ENCODE measurements around the gene GAGE1.

DNA sequence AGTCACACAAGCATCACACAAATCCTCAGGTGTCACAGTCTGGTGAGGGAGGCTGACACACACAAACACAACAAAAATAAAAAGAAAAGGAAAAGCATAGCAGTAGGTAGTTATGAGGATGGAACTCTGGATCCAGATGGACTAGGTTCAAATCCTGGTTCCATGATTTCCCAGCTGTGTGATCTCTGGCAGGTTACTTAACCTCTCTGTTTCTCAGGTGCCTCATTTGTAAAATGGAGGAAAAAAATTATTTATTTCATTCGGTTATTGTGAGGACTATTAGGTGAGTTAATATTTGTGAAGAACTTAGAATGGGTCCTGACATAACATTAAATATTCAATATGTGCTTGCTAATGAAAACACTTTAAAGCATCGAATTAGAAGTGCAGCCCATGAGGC lies 19.8 kb downstream of the GAGE1 start:
- TF ChIP-seq, protein P1, sequence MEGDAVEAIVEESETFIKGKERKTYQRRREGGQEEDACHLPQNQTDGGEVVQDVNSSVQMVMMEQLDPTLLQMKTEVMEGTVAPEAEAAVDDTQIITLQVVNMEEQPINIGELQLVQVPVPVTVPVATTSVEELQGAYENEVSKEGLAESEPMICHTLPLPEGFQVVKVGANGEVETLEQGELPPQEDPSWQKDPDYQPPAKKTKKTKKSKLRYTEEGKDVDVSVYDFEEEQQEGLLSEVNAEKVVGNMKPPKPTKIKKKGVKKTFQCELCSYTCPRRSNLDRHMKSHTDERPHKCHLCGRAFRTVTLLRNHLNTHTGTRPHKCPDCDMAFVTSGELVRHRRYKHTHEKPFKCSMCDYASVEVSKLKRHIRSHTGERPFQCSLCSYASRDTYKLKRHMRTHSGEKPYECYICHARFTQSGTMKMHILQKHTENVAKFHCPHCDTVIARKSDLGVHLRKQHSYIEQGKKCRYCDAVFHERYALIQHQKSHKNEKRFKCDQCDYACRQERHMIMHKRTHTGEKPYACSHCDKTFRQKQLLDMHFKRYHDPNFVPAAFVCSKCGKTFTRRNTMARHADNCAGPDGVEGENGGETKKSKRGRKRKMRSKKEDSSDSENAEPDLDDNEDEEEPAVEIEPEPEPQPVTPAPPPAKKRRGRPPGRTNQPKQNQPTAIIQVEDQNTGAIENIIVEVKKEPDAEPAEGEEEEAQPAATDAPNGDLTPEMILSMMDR (IDR thresholded peaks at IDR 0.05; ENCODE audit: borderline replicate concordance, extremely low read depth, low read length, poor library complexity, severe bottlenecking): no peak
- no peak for TF ChIP-seq EZH2 (IDR thresholded peaks at IDR 0.05; ENCODE audit: borderline replicate concordance, low read depth, low read length, severe bottlenecking)

Measured in DND-41 (cell line).